HEK293 (cell line): ENCODE results near the gene COX5A.
A peak's percentile ranks its signal among the peaks of the same experiment; 100 is the strongest.

ENCODE experiments used
- BCL11A ChIP-seq: fragments of 450-650 bp; formaldehyde crosslinking; IDR thresholded peaks from 2 replicates; pipeline ENCODE4 v1.5.1; 2016; ENCODE audit warnings: low read depth, missing biosample characterization, missing genetic modification characterization
- KLF1 ChIP-seq: fragments of 450-650 bp; formaldehyde crosslinking; IDR thresholded peaks from 2 replicates; pipeline ENCODE4 v1.5.1; 2016; ENCODE audit warnings: missing biosample characterization, missing genetic modification characterization
- KLF7 ChIP-seq: fragments of 450-650 bp; formaldehyde crosslinking; IDR thresholded peaks from 2 replicates; pipeline ENCODE4 v1.5.1; 2016; ENCODE audit warnings: missing biosample characterization, missing genetic modification characterization, borderline replicate concordance
- SALL2 ChIP-seq: fragments of 450-650 bp; formaldehyde crosslinking; IDR thresholded peaks from 2 replicates; pipeline ENCODE4 v1.5.0; 2017; ENCODE audit warnings: missing biosample characterization, mild to moderate bottlenecking, missing genetic modification characterization, borderline replicate concordance
- SETDB1 ChIP-seq: IDR thresholded peaks from one replicate; pipeline ENCODE4 v1.6.1; 2017; ENCODE audit warnings: mild to moderate bottlenecking, low read length, moderate library complexity, mixed read lengths; ENCODE audit not compliant: insufficient read length
- SP7 ChIP-seq: fragments of 450-650 bp; formaldehyde crosslinking; IDR thresholded peaks from 2 replicates; pipeline ENCODE4 v1.5.1; 2016; ENCODE audit warnings: missing biosample characterization, missing genetic modification characterization
- ZFHX2 ChIP-seq: fragments of 450-650 bp; formaldehyde crosslinking; conservative IDR thresholded peaks from 2 replicates; pipeline ENCODE4 v1.5.1; 2016; ENCODE audit warnings: missing biosample characterization, missing genetic modification characterization
- ZFP69B ChIP-seq: fragments of 450-650 bp; formaldehyde crosslinking; IDR thresholded peaks from 2 replicates; pipeline ENCODE4 v1.5.1; 2016; ENCODE audit warnings: missing biosample characterization, missing genetic modification characterization
- ZNF37A ChIP-seq: fragments of 450-650 bp; IDR thresholded peaks from 2 replicates; pipeline ENCODE4 v1.5.1; 2018; ENCODE audit warnings: missing biosample characterization, missing genetic modification characterization
- ZNF423 ChIP-seq: fragments of 450-650 bp; formaldehyde crosslinking; IDR thresholded peaks from 2 replicates; pipeline ENCODE4 v1.5.1; 2016; ENCODE audit warnings: missing biosample characterization, missing genetic modification characterization
- ZNF510 ChIP-seq: fragments of 450-650 bp; formaldehyde crosslinking; IDR thresholded peaks from 2 replicates; pipeline ENCODE4 v1.5.1; 2018; ENCODE audit warnings: mild to moderate bottlenecking, missing genetic modification characterization, missing biosample characterization; ENCODE audit not compliant: insufficient replicate concordance
- ZNF529 ChIP-seq: fragments of 450-650 bp; formaldehyde crosslinking; IDR thresholded peaks from 2 replicates; pipeline ENCODE4 v1.5.1; 2017; ENCODE audit warnings: missing genetic modification characterization, missing biosample characterization; ENCODE audit not compliant: insufficient replicate concordance
- ZNF560 ChIP-seq: fragments of 450-650 bp; formaldehyde crosslinking; IDR thresholded peaks from 2 replicates; pipeline ENCODE4 v1.5.1; 2017; ENCODE audit warnings: missing biosample characterization, missing genetic modification characterization, borderline replicate concordance
- ZNF623 ChIP-seq: fragments of 450-650 bp; formaldehyde crosslinking; IDR thresholded peaks from 2 replicates; pipeline ENCODE4 v1.5.1; 2016; ENCODE audit warnings: missing biosample characterization, missing genetic modification characterization
- ZNF626 ChIP-seq: fragments of 450-650 bp; sonication (Bioruptor Pico); formaldehyde crosslinking; IDR thresholded peaks from 2 replicates; pipeline ENCODE4 v1.5.1; 2018; ENCODE audit warnings: missing biosample characterization, missing genetic modification characterization, inconsistent platforms
- ZNF76 ChIP-seq: fragments of 450-650 bp; formaldehyde crosslinking; IDR thresholded peaks from 2 replicates; pipeline ENCODE4; 2016; ENCODE audit warnings: low read depth, missing biosample characterization, missing genetic modification characterization, borderline replicate concordance
- ZNF768 ChIP-seq: fragments of 450-650 bp; formaldehyde crosslinking; IDR thresholded peaks from 2 replicates; pipeline ENCODE4 v1.5.1; 2018; ENCODE audit warnings: missing biosample characterization, mild to moderate bottlenecking, missing genetic modification characterization
- ZNF791 ChIP-seq: fragments of 450-650 bp; formaldehyde crosslinking; IDR thresholded peaks from 2 replicates; pipeline ENCODE4 v1.5.1; 2016; ENCODE audit warnings: missing biosample characterization, missing genetic modification characterization
- ZSCAN30 ChIP-seq: fragments of 450-650 bp; IDR thresholded peaks from 2 replicates; pipeline ENCODE4 v1.5.1; 2018; ENCODE audit warnings: missing biosample characterization, mild to moderate bottlenecking, missing genetic modification characterization, moderate library complexity
- TF ChIP-seq, protein P1 (sequence below): fragments of 450-650 bp; formaldehyde crosslinking; optimal IDR thresholded peaks from 2 replicates; pipeline ENCODE3; 2016; ENCODE audit warnings: missing biosample characterization, mild to moderate bottlenecking, missing genetic modification characterization
- TF ChIP-seq, protein P2 (sequence below): fragments of 450-650 bp; formaldehyde crosslinking; IDR thresholded peaks from 2 replicates; pipeline ENCODE4 v1.5.1; 2017; ENCODE audit warnings: missing biosample characterization, missing genetic modification characterization
- TF ChIP-seq, protein P3 (sequence below): fragments of 450-650 bp; formaldehyde crosslinking; IDR thresholded peaks from 2 replicates; pipeline ENCODE4 v1.5.1; 2016; ENCODE audit warnings: missing biosample characterization, missing genetic modification characterization
- TF ChIP-seq, protein P4 (sequence below): fragments of 450-650 bp; formaldehyde crosslinking; IDR thresholded peaks from 2 replicates; pipeline ENCODE4 v1.5.1; 2016; ENCODE audit warnings: missing biosample characterization, missing genetic modification characterization
- TF ChIP-seq, protein P5 (sequence below): fragments of 450-650 bp; IDR thresholded peaks from 2 replicates; pipeline ENCODE4 v1.5.1; 2018; ENCODE audit warnings: missing biosample characterization, mild to moderate bottlenecking, missing genetic modification characterization
- TF ChIP-seq, protein P6 (sequence below): fragments of 450-650 bp; formaldehyde crosslinking; IDR thresholded peaks from 2 replicates; pipeline ENCODE4 v1.5.1; 2016; ENCODE audit warnings: missing biosample characterization, missing genetic modification characterization, borderline replicate concordance
- TF ChIP-seq, protein P7 (sequence below): fragments of 450-650 bp; formaldehyde crosslinking; IDR thresholded peaks from 2 replicates; pipeline ENCODE4 v1.5.1; 2017; ENCODE audit warnings: missing biosample characterization, missing genetic modification characterization

The COX5A gene

DNA sequence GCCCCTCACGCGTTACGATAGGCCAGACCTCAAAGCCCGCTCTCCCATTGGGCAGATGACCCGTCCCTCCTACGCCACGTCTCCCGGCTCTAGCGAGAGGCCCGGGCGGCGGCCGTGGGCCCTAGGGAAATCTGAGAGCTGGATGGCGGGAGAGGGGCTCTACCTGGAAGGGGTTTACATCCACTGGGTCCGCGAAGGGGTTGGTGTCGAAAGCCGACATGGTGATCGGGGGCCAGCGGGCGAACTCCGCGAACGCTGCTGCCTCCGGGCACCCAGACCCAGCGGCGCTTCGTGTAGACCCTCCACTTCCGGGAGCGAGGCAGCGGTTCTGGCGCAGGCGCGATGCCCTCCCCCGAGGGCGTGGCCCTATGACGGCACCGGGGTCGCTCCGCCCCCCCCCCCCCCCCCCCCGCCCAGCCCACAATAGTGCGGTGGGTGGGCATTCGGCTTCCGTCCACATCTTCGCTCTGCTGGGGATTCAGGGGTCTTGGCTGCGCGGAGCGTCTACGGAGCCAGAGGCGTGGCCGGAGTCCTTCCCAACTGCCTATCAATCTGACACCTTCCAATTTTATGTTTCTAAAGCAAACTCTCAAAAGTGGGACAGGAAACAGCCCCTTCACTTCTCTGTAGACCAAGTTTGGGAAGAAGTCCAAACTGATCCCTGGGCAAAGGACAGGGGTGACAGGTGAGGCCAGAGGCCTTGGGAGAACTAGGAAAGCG lies 64.7 kb downstream of the COX5A start, which contains the start of gene SCAMP2 (continued):
- TF ChIP-seq, protein P1, sequence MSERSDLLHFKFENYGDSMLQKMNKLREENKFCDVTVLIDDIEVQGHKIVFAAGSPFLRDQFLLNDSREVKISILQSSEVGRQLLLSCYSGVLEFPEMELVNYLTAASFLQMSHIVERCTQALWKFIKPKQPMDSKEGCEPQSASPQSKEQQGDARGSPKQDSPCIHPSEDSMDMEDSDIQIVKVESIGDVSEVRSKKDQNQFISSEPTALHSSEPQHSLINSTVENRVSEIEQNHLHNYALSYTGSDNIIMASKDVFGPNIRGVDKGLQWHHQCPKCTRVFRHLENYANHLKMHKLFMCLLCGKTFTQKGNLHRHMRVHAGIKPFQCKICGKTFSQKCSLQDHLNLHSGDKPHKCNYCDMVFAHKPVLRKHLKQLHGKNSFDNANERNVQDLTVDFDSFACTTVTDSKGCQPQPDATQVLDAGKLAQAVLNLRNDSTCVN: peak; percentile 31
- TF ChIP-seq, protein P2, sequence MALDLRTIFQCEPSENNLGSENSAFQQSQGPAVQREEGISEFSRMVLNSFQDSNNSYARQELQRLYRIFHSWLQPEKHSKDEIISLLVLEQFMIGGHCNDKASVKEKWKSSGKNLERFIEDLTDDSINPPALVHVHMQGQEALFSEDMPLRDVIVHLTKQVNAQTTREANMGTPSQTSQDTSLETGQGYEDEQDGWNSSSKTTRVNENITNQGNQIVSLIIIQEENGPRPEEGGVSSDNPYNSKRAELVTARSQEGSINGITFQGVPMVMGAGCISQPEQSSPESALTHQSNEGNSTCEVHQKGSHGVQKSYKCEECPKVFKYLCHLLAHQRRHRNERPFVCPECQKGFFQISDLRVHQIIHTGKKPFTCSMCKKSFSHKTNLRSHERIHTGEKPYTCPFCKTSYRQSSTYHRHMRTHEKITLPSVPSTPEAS (tag by site-specific recombination): no peak
- TF ChIP-seq ZNF626 (tag by site-specific recombination) (no peak), SP7 (peak; percentile 83), ZNF529 (tag by site-specific recombination) (no peak), ZFP69B (tag by site-specific recombination) (peak; percentile 88), ZNF791 (no peak), KLF7 (no peak; the same call in 1 of the 2 replicates), ZNF37A (no peak), ZNF623 (no peak), ZNF423 (tag by site-specific recombination) (peak; percentile 44; the same call in 1 of the 2 replicates), BCL11A (tag by site-specific recombination) (no peak), SALL2 (no peak), ZNF560 (tag by site-specific recombination) (no peak), ZNF510 (tag by site-specific recombination) (no peak), ZSCAN30 (tag by site-specific recombination) (peak; percentile 85), ZFHX2 (tag by site-specific recombination) (peak; percentile 66), ZNF768 (tag by site-specific recombination) (no peak), ZNF76 (peak; percentile 73), SETDB1 (no peak), KLF1 (tag by site-specific recombination) (no peak; the same call in 1 of the 2 replicates)
- TF ChIP-seq, protein P3, sequence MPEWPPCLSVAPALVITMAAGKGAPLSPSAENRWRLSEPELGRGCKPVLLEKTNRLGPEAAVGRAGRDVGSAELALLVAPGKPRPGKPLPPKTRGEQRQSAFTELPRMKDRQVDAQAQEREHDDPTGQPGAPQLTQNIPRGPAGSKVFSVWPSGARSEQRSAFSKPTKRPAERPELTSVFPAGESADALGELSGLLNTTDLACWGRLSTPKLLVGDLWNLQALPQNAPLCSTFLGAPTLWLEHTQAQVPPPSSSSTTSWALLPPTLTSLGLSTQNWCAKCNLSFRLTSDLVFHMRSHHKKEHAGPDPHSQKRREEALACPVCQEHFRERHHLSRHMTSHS (tag by site-specific recombination): no peak
- TF ChIP-seq, protein P4, sequence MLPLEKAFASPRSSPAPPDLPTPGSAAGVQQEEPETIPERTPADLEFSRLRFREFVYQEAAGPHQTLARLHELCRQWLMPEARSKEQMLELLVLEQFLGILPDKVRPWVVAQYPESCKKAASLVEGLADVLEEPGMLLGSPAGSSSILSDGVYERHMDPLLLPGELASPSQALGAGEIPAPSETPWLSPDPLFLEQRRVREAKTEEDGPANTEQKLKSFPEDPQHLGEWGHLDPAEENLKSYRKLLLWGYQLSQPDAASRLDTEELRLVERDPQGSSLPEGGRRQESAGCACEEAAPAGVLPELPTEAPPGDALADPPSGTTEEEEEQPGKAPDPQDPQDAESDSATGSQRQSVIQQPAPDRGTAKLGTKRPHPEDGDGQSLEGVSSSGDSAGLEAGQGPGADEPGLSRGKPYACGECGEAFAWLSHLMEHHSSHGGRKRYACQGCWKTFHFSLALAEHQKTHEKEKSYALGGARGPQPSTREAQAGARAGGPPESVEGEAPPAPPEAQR (tag by site-specific recombination): no peak
- TF ChIP-seq, protein P5, sequence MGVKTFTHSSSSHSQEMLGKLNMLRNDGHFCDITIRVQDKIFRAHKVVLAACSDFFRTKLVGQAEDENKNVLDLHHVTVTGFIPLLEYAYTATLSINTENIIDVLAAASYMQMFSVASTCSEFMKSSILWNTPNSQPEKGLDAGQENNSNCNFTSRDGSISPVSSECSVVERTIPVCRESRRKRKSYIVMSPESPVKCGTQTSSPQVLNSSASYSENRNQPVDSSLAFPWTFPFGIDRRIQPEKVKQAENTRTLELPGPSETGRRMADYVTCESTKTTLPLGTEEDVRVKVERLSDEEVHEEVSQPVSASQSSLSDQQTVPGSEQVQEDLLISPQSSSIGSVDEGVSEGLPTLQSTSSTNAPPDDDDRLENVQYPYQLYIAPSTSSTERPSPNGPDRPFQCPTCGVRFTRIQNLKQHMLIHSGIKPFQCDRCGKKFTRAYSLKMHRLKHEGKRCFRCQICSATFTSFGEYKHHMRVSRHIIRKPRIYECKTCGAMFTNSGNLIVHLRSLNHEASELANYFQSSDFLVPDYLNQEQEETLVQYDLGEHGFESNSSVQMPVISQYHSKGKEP (tag by site-specific recombination): no peak
- TF ChIP-seq, protein P6, sequence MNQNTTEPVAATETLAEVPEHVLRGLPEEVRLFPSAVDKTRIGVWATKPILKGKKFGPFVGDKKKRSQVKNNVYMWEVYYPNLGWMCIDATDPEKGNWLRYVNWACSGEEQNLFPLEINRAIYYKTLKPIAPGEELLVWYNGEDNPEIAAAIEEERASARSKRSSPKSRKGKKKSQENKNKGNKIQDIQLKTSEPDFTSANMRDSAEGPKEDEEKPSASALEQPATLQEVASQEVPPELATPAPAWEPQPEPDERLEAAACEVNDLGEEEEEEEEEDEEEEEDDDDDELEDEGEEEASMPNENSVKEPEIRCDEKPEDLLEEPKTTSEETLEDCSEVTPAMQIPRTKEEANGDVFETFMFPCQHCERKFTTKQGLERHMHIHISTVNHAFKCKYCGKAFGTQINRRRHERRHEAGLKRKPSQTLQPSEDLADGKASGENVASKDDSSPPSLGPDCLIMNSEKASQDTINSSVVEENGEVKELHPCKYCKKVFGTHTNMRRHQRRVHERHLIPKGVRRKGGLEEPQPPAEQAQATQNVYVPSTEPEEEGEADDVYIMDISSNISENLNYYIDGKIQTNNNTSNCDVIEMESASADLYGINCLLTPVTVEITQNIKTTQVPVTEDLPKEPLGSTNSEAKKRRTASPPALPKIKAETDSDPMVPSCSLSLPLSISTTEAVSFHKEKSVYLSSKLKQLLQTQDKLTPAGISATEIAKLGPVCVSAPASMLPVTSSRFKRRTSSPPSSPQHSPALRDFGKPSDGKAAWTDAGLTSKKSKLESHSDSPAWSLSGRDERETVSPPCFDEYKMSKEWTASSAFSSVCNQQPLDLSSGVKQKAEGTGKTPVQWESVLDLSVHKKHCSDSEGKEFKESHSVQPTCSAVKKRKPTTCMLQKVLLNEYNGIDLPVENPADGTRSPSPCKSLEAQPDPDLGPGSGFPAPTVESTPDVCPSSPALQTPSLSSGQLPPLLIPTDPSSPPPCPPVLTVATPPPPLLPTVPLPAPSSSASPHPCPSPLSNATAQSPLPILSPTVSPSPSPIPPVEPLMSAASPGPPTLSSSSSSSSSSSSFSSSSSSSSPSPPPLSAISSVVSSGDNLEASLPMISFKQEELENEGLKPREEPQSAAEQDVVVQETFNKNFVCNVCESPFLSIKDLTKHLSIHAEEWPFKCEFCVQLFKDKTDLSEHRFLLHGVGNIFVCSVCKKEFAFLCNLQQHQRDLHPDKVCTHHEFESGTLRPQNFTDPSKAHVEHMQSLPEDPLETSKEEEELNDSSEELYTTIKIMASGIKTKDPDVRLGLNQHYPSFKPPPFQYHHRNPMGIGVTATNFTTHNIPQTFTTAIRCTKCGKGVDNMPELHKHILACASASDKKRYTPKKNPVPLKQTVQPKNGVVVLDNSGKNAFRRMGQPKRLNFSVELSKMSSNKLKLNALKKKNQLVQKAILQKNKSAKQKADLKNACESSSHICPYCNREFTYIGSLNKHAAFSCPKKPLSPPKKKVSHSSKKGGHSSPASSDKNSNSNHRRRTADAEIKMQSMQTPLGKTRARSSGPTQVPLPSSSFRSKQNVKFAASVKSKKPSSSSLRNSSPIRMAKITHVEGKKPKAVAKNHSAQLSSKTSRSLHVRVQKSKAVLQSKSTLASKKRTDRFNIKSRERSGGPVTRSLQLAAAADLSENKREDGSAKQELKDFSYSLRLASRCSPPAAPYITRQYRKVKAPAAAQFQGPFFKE: no peak
- TF ChIP-seq, protein P7, sequence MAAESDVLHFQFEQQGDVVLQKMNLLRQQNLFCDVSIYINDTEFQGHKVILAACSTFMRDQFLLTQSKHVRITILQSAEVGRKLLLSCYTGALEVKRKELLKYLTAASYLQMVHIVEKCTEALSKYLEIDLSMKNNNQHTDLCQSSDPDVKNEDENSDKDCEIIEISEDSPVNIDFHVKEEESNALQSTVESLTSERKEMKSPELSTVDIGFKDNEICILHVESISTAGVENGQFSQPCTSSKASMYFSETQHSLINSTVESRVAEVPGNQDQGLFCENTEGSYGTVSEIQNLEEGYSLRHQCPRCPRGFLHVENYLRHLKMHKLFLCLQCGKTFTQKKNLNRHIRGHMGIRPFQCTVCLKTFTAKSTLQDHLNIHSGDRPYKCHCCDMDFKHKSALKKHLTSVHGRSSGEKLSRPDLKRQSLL (tag by site-specific recombination): peak; percentile 73
